HepG2 (cell line): ENCODE data around the gene PTGDR2. TPM values are rescaled to one million over a fixed set of nuclear protein-coding genes. Genes with fewer than 3 reads are reported as not detected.

Source experiments
- ATAC-seq: fragments of 200-7000 bp; cut with Tn5 transposase; 3 replicates; pipeline ENCODE4 v1.9.1; 2020; ENCODE audit warnings: mild to moderate bottlenecking, moderate library complexity
- BruUV-seq: library from RNA; stranded (reverse); fragments of 400-500 nt; replicated peaks from 2 replicates; lab custom pipeline; 2021; lab: Mats Ljungman, UMichigan
- CTCF ChIA-PET: fragments of 300-600 bp; formaldehyde crosslinking; extraction: SDS; loops from one replicate; lab custom pipeline; 2021; ENCODE audit warnings: low total read pairs, inconsistent platforms, low intra/inter-chr PET ratio; lab: Yijun Ruan, JAX
- POLR2A ChIA-PET: fragments of 350-600 bp; sonication (Branson Sonifier 250); formaldehyde crosslinking; loops from one replicate; lab custom pipeline; 2020; ENCODE audit warnings: antibody characterized with exemption, inconsistent platforms; lab: Yijun Ruan, JAX
- DNase-seq: peaks from one replicate; pipeline ENCODE4 v3.0.0-alpha.2; 2015; ENCODE audit warnings: low spot score
- FAIRE-seq: peaks from 3 replicates; lab custom pipeline; 2011; peaks lifted over from hg19 to GRCh38; lab: Jason Lieb, UNC
- H2AFZ ChIP-seq: one replicate; pipeline ENCODE4 v1.6.1; 2011; ENCODE audit warnings: low read length, inconsistent platforms
- H3K27ac ChIP-seq: fragments of 300-600 bp; 3 replicates; pipeline ENCODE4 v1.8.0; 2011; ENCODE audit warnings: mixed run types, mild to moderate bottlenecking, mixed read lengths, low read length, inconsistent platforms; ENCODE audit not compliant: insufficient read depth; ENCODE audit errors: extremely low read length
- H3K27me3 ChIP-seq, 2 experiments: fragments of 200-600 bp in 1 of 2; 2 replicates in 1 of 2; 3 replicates in 1 of 2; pipeline versions ENCODE4 v1.6.0 to v1.8.0; 2011; ENCODE audit warnings: low read length in 2 of 2, mild to moderate bottlenecking in 2 of 2, moderate library complexity in 2 of 2, inconsistent platforms in 1 of 2; ENCODE audit not compliant: insufficient read depth in 2 of 2, control insufficient read depth in 1 of 2
- H3K36me3 ChIP-seq, 2 experiments: fragments of 200-600 bp in 1 of 2; replicated peaks in 1 of 2; 2 replicates in 1 of 2; 3 replicates in 1 of 2; pipeline versions ENCODE4 v1.5.1 to v1.8.0; 2011; ENCODE audit warnings: low read length in 2 of 2, inconsistent platforms in 1 of 2; ENCODE audit not compliant: insufficient read depth in 2 of 2, control insufficient read depth in 1 of 2
- H3K4me1 ChIP-seq: 2 replicates; pipeline ENCODE4 v1.5.1; 2012; ENCODE audit warnings: low read length, inconsistent platforms; ENCODE audit not compliant: insufficient read depth
- H3K4me2 ChIP-seq: 2 replicates; pipeline ENCODE4 v1.6.0; 2011; ENCODE audit warnings: low read depth, low read length, inconsistent platforms
- H3K4me3 ChIP-seq, 3 experiments: fragments of 200-600 bp in 1 of 3; sonication (generic), shearing (Covaris generic) in 1 of 3; replicated peaks in 1 of 3; 2 replicates each; pipeline ENCODE4 v1.5.1; 2011 to 2016; ENCODE audit warnings: low read length in 3 of 3, inconsistent platforms in 2 of 3, low read depth in 2 of 3, mild to moderate bottlenecking in 2 of 3, control low read depth in 1 of 3, mixed read lengths in 1 of 3; ENCODE audit not compliant: insufficient read depth in 1 of 3
- H3K79me2 ChIP-seq: one replicate; pipeline ENCODE4 v1.6.1; 2011; ENCODE audit warnings: low read length, inconsistent platforms; ENCODE audit not compliant: insufficient read depth
- H3K9ac ChIP-seq: 2 replicates; pipeline ENCODE4 v1.6.0; 2011; ENCODE audit warnings: mild to moderate bottlenecking, low read depth, low read length, inconsistent platforms; ENCODE audit not compliant: insufficient read depth
- H3K9me3 ChIP-seq: 2 replicates; pipeline ENCODE4 v1.5.1; 2012; ENCODE audit warnings: mild to moderate bottlenecking, low read length
- H4K20me1 ChIP-seq: 2 replicates; pipeline ENCODE4 v1.6.0; 2011; ENCODE audit warnings: inconsistent platforms, mild to moderate bottlenecking, low read length, moderate library complexity; ENCODE audit not compliant: insufficient read depth
- GABPA ChIP-seq, 2 experiments: IDR thresholded peaks; 2 replicates each; pipeline ENCODE4 v1.6.1; 2011 to 2016; ENCODE audit warnings: low read depth in 2 of 2, low read length in 1 of 2, missing biosample characterization in 1 of 2, missing genetic modification characterization in 1 of 2
- HDAC1 ChIP-seq: sonication (generic); formaldehyde crosslinking; IDR thresholded peaks from 2 replicates; pipeline ENCODE4 v1.5.1; 2020; ENCODE audit warnings: mild to moderate bottlenecking, missing genetic modification reagents
- MTA3 ChIP-seq: sonication (generic); formaldehyde crosslinking; IDR thresholded peaks from 2 replicates; pipeline ENCODE4 v1.4.0; 2020; ENCODE audit warnings: missing genetic modification reagents
- NFAT5 ChIP-seq: sonication (generic); formaldehyde crosslinking; IDR thresholded peaks from 2 replicates; pipeline ENCODE4 v1.4.0; 2020; ENCODE audit warnings: missing genetic modification reagents
- PCBP2 ChIP-seq: fragments of 200-400 bp; formaldehyde crosslinking; optimal IDR thresholded peaks from 2 replicates; pipeline ENCODE3; 2018; ENCODE audit warnings: low read length, low read depth; ENCODE audit not compliant: poor library complexity, severe bottlenecking
- ZFP36 ChIP-seq: fragments of 150-350 bp; IDR thresholded peaks from 2 replicates; pipeline ENCODE4 v1.6.1; 2018; ENCODE audit warnings: borderline replicate concordance, low read length, low read depth; ENCODE audit not compliant: partially characterized antibody
- ZNF24 ChIP-seq: fragments of 450-650 bp; IDR thresholded peaks from 2 replicates; pipeline ENCODE4 v1.6.1; 2017; ENCODE audit warnings: antibody characterized with exemption, mild to moderate bottlenecking
- ZNF432 ChIP-seq: sonication (generic); formaldehyde crosslinking; IDR thresholded peaks from 2 replicates; pipeline ENCODE4 v1.5.0; 2020; ENCODE audit warnings: missing genetic modification reagents, mild to moderate bottlenecking, borderline replicate concordance
- ZNF775 ChIP-seq: sonication (generic); formaldehyde crosslinking; IDR thresholded peaks from 2 replicates; pipeline ENCODE4 v1.4.0; 2020; ENCODE audit warnings: missing genetic modification reagents, mild to moderate bottlenecking, moderate library complexity, borderline replicate concordance
- ZNF792 ChIP-seq: IDR thresholded peaks from 2 replicates; pipeline ENCODE4 v1.6.1; 2016
- WGBS: methylation state at CpG from one replicate; pipeline ENCODE4 v1.1.6; 2017; ENCODE audit warnings: low lambda C conversion rate; 5-methylcytosine and 5-hydroxymethylcytosine counted together
- in situ Hi-C: cut with HindIII; loops from 2 replicates; pipeline ENCODE4 v1.10.0; 2017; ENCODE audit warnings: low pct_unique_long_range_greater_than_20kb; ENCODE audit not compliant: extremely low pct_ligation_motif_present
- intact Hi-C: fragments of 100-400 bp; cut with micrococcal nuclease; formaldehyde crosslinking; loops from one replicate; pipeline ENCODE4 v1.10.0; 2022; ENCODE audit not compliant: unreplicated experiment
- polyA plus RNA-seq, 8 experiments: library from polyadenylated mRNA; depleted of rRNA in 3 of 8; stranded (reverse) in 7 of 8; unstranded in 1 of 8; fragments of >200 nt; fragmentation: Illumina TruSeq in 4 of 8; extraction: Trizol in 4 of 8; gene quantifications; 2 replicates each; pipeline versions ENCODE4 v1.2.1 to v1.2.3, GENCODE V29; 2011 to 2016; ENCODE audit warnings: low read depth in 4 of 8, missing spikeins in 1 of 8, mixed read lengths in 1 of 8; ENCODE audit not compliant: insufficient read depth in 1 of 8
- total RNA-seq, 5 experiments: library from RNA; depleted of rRNA; stranded (reverse); fragments of >200 nt; fragmentation: Illumina TruSeq; extraction: Trizol; gene quantifications; 2 replicates each; pipeline ENCODE4 v1.2.3, GENCODE V29; 2016; ENCODE audit warnings: low read depth in 1 of 5

PTGDR2 gene
- total and polyA plus RNA-seq, 2 of the 13 experiments (the other 11 are each of a cell fraction or from before 2014, with no cell fraction given), result 1.9 to 2.5 TPM

DNA sequence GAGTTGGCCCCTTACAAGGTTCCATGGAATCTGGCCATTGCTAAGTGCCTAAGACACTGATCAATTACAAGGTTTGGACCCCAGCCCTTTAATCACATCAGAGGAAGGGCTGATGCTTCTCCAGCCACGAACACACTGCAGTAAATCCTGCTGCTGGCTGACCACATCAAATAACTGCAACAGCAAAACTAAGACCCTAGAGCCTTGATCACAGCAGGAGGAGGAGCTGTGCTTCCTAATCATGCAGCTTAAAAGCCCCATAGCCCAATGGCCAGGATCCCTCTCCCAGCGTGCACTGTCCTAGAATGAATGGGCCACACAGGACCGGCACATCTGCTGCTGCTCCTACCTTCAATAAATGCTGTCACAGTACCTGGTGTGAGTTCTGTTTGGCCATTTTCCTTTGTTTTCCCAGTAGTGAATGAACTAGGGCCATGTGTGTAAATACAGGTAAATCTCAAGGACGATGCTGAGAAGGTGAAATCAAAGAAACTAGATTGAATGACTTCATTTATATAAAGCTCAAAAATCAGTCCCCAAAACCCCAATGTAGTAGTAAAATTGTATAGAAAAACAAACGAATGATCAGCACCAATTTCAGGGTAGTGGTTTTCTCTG, 24.3 kb upstream of the PTGDR2 start:
- no peak overlapping the region for H3K27ac ChIP-seq
- no peak overlapping the region for H3K9ac ChIP-seq
- ATAC-seq (no peak), FAIRE-seq (no peak), DNase-seq (no peak)
- 0 out of 2 replicates have a peak, but pooled peaks cover 3% of the 10 kb centered on the region for H4K20me1 ChIP-seq
- no peaks in the 10 kb centered on the region for H3K27me3 ChIP-seq
- TF ChIP-seq HDAC1 (CRISPR knock-in tag) (no peak), GABPA (IDR thresholded peaks at IDR 0.05; ENCODE audit: low read depth, low read length) (no peak), GABPA (CRISPR knock-in tag; IDR thresholded peaks at IDR 0.05; ENCODE audit: low read depth) (no peak), PCBP2 (no peak), NFAT5 (CRISPR knock-in tag) (no peak), ZNF432 (no peak), ZNF792 (CRISPR knock-in tag) (no peak), ZNF775 (CRISPR knock-in tag) (no peak), ZFP36 (no peak), MTA3 (CRISPR knock-in tag) (no peak), ZNF24 (no peak)
- ChIA-PET POLR2A (interaction anchor here (1.0 to 1.5 kb wide), 2 partner anchors 24 to 37 kb away, joined by 4 to 5 read pairs; partner anchors contain the start of gene PTGDR2), CTCF (interaction anchor here (0.8 kb wide), 1 partner anchor 42 kb away, joined by 3 read pairs; no protein-coding TSS in a partner anchor)
- H2AFZ ChIP-seq, result no peak overlapping the region
- intact Hi-C loops (loop anchor here (2.0 kb wide), 1 partner anchor 35 kb away; no protein-coding TSS in a partner anchor), in situ Hi-C loops (no loop called here)
- H3K36me3 ChIP-seq, result peaks cover 0 to 1% of the 10 kb centered on the region in 2 experiments; a peak in 1 of 5 replicates
- BruUV-seq, result no TSS peak
- H3K4me2 ChIP-seq, result no peak overlapping the region
- H3K4me1 ChIP-seq, result peaks cover 25% of the 10 kb centered on the region
- WGBS, result 82% methylated on average over 4 of the region's 5 CpGs
- no peaks in the 10 kb centered on the region for H3K79me2 ChIP-seq
- H3K4me3 ChIP-seq, result no peak overlapping the region
- H3K9me3 ChIP-seq, result no peaks in the 10 kb centered on the region
